HepG2 (cell line): ENCODE data around the gene CCDC9B.

Experiments
- EZH2 ChIP-seq: conservative IDR thresholded peaks from 2 replicates; pipeline ENCODE4 v1.6.1; 2012; ENCODE audit warnings: mild to moderate bottlenecking, low read depth, low read length, moderate library complexity
- JUN ChIP-seq: sonication (generic); formaldehyde crosslinking; IDR thresholded peaks from 2 replicates; pipeline ENCODE4 v1.4.0; 2020; ENCODE audit warnings: mild to moderate bottlenecking, missing genetic modification reagents
- LCORL ChIP-seq, 2 experiments: fragments of 450-650 bp in 1 of 2; sonication (generic) in 1 of 2; formaldehyde crosslinking in 1 of 2; IDR thresholded peaks; 2 replicates each; pipeline versions ENCODE4 v1.5.0 to v1.6.1; 2017 to 2020; ENCODE audit warnings: antibody characterized with exemption in 1 of 2, missing genetic modification reagents in 1 of 2
- MEIS2 ChIP-seq: sonication (generic); formaldehyde crosslinking; IDR thresholded peaks from 2 replicates; pipeline ENCODE4 v1.9.0; 2021; ENCODE audit warnings: mild to moderate bottlenecking, missing genetic modification reagents
- RAD51 ChIP-seq: fragments of 450-650 bp; IDR thresholded peaks from 2 replicates; pipeline ENCODE4 v1.6.1; 2016; ENCODE audit warnings: borderline replicate concordance
- RARA ChIP-seq: IDR thresholded peaks from 2 replicates; pipeline ENCODE4 v1.6.1; 2016; ENCODE audit warnings: missing genetic modification reagents, missing compliant biosample characterization
- RFX5 ChIP-seq: IDR thresholded peaks from 2 replicates; pipeline ENCODE4 v1.6.1; 2011; ENCODE audit warnings: low read depth, low read length, improper control_type of control experiment
- ZNF317 ChIP-seq: sonication (generic); formaldehyde crosslinking; IDR thresholded peaks from 2 replicates; pipeline ENCODE4 v1.5.0; 2020; ENCODE audit warnings: mild to moderate bottlenecking, missing genetic modification reagents
- TF ChIP-seq, protein P1 (sequence below): sonication (generic); formaldehyde crosslinking; IDR thresholded peaks from 2 replicates; pipeline ENCODE4 v1.5.0; 2020; ENCODE audit warnings: mild to moderate bottlenecking, missing genetic modification reagents, moderate library complexity
- TF ChIP-seq, protein P2 (sequence below): sonication (generic); formaldehyde crosslinking; IDR thresholded peaks from 2 replicates; pipeline ENCODE4 v1.8.0; 2022; ENCODE audit warnings: mild to moderate bottlenecking, missing genetic modification reagents
- TF ChIP-seq, protein P3 (sequence below): sonication (generic); formaldehyde crosslinking; IDR thresholded peaks from 2 replicates; pipeline ENCODE4 v1.4.0; 2020; ENCODE audit warnings: mild to moderate bottlenecking, missing genetic modification reagents
- TF ChIP-seq, protein P4 (sequence below): sonication (generic); formaldehyde crosslinking; conservative IDR thresholded peaks from 2 replicates; pipeline ENCODE4 v1.8.0; 2022; ENCODE audit warnings: low read depth, missing genetic modification reagents

DNA sequence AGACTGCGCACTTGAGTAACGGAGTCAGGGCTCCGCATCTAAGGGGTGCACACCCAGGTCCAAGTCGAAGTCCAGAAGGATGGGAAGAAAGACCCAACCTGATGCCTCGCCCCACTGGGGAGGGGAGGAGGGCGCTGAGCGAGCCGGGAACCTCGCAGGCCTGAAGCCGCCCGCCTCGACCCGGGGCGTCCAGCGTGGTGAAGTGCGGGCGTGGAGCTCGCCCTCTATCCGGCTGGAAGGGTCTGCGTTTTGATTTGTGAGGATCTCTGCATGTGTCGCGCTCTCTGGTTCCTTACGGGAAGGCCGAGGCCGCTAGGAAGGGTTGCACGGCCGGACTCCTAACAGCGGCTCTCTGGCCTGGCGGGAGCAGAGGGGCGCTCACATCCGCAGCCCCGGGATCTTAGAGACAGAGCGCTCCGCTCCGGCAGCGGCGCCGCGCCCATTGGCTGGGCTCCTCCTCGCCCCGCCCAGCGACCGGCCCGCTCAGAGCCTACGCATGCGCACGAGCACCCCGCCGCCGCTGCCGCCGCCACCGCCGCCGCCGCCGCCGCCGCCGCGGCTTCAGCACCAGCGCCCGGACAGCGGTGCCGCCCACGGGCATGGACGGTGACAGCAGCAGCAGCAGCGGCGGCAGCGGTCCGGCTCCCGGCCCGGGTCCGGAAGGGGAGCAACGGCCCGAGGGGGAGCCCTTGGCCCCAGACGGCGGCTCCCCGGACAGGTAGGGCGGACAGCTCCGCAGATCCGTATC, 17.2 kb upstream of the CCDC9B start, which contains the start of gene DISP2:
- TF ChIP-seq, protein P1, sequence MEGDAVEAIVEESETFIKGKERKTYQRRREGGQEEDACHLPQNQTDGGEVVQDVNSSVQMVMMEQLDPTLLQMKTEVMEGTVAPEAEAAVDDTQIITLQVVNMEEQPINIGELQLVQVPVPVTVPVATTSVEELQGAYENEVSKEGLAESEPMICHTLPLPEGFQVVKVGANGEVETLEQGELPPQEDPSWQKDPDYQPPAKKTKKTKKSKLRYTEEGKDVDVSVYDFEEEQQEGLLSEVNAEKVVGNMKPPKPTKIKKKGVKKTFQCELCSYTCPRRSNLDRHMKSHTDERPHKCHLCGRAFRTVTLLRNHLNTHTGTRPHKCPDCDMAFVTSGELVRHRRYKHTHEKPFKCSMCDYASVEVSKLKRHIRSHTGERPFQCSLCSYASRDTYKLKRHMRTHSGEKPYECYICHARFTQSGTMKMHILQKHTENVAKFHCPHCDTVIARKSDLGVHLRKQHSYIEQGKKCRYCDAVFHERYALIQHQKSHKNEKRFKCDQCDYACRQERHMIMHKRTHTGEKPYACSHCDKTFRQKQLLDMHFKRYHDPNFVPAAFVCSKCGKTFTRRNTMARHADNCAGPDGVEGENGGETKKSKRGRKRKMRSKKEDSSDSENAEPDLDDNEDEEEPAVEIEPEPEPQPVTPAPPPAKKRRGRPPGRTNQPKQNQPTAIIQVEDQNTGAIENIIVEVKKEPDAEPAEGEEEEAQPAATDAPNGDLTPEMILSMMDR: peak; percentile 18
- TF ChIP-seq EZH2 (no peak), RAD51 (no peak), MEIS2 (CRISPR knock-in tag) (peak; percentile 66; the same call in 1 of the 2 replicates), ZNF317 (no peak), LCORL (IDR thresholded peaks at IDR 0.05) (no peak), LCORL (CRISPR knock-in tag; IDR thresholded peaks at IDR 0.05) (no peak), RARA (CRISPR knock-in tag) (peak; percentile 3; the same call in 1 of the 2 replicates), JUN (CRISPR knock-in tag) (no peak), RFX5 (0 out of 2 replicates have a peak, but pooled peaks have one; percentile 11)
- TF ChIP-seq, protein P2, sequence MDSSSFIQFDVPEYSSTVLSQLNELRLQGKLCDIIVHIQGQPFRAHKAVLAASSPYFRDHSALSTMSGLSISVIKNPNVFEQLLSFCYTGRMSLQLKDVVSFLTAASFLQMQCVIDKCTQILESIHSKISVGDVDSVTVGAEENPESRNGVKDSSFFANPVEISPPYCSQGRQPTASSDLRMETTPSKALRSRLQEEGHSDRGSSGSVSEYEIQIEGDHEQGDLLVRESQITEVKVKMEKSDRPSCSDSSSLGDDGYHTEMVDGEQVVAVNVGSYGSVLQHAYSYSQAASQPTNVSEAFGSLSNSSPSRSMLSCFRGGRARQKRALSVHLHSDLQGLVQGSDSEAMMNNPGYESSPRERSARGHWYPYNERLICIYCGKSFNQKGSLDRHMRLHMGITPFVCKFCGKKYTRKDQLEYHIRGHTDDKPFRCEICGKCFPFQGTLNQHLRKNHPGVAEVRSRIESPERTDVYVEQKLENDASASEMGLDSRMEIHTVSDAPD (CRISPR knock-in tag): no peak
- TF ChIP-seq, protein P3, sequence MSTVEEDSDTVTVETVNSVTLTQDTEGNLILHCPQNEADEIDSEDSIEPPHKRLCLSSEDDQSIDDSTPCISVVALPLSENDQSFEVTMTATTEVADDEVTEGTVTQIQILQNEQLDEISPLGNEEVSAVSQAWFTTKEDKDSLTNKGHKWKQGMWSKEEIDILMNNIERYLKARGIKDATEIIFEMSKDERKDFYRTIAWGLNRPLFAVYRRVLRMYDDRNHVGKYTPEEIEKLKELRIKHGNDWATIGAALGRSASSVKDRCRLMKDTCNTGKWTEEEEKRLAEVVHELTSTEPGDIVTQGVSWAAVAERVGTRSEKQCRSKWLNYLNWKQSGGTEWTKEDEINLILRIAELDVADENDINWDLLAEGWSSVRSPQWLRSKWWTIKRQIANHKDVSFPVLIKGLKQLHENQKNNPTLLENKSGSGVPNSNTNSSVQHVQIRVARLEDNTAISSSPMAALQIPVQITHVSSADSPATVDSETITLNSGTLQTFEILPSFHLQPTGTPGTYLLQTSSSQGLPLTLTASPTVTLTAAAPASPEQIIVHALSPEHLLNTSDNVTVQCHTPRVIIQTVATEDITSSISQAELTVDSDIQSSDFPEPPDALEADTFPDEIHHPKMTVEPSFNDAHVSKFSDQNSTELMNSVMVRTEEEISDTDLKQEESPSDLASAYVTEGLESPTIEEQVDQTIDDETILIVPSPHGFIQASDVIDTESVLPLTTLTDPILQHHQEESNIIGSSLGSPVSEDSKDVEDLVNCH (CRISPR knock-in tag): no peak
- TF ChIP-seq, protein P4, sequence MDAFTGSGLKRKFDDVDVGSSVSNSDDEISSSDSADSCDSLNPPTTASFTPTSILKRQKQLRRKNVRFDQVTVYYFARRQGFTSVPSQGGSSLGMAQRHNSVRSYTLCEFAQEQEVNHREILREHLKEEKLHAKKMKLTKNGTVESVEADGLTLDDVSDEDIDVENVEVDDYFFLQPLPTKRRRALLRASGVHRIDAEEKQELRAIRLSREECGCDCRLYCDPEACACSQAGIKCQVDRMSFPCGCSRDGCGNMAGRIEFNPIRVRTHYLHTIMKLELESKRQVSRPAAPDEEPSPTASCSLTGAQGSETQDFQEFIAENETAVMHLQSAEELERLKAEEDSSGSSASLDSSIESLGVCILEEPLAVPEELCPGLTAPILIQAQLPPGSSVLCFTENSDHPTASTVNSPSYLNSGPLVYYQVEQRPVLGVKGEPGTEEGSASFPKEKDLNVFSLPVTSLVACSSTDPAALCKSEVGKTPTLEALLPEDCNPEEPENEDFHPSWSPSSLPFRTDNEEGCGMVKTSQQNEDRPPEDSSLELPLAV: no peak
